IPS-20b (cell line): ENCODE data around the gene EYA2.

ENCODE experiments used
- H3K27ac ChIP-seq: one replicate; pipeline ENCODE4 v1.5.1; 2013; ENCODE audit warnings: low read length
- H3K27me3 ChIP-seq: 2 replicates; pipeline ENCODE4 v1.6.1; 2013; ENCODE audit warnings: mild to moderate bottlenecking, low read length, inconsistent platforms; ENCODE audit not compliant: insufficient read depth
- H3K36me3 ChIP-seq: 2 replicates; pipeline ENCODE4 v1.6.1; 2013; ENCODE audit warnings: low read depth, mild to moderate bottlenecking, inconsistent platforms, low read length, moderate library complexity; ENCODE audit not compliant: insufficient read depth
- H3K4me1 ChIP-seq: 2 replicates; pipeline ENCODE4 v1.6.1; 2013; ENCODE audit warnings: mild to moderate bottlenecking, control low read depth, inconsistent platforms, low read length, moderate library complexity; ENCODE audit not compliant: insufficient read depth
- H3K4me3 ChIP-seq: 2 replicates; pipeline ENCODE4 v1.5.1; 2013; ENCODE audit warnings: mild to moderate bottlenecking, low read length, inconsistent platforms
- H3K9ac ChIP-seq: 2 replicates; pipeline ENCODE4 v1.6.1; 2013; ENCODE audit warnings: low read depth, mild to moderate bottlenecking, inconsistent platforms, low read length, moderate library complexity
- H3K9me3 ChIP-seq: 2 replicates; pipeline ENCODE4 v1.6.1; 2013; ENCODE audit warnings: mild to moderate bottlenecking, low read depth, low read length, inconsistent platforms; ENCODE audit not compliant: insufficient read depth

The EYA2 gene

DNA sequence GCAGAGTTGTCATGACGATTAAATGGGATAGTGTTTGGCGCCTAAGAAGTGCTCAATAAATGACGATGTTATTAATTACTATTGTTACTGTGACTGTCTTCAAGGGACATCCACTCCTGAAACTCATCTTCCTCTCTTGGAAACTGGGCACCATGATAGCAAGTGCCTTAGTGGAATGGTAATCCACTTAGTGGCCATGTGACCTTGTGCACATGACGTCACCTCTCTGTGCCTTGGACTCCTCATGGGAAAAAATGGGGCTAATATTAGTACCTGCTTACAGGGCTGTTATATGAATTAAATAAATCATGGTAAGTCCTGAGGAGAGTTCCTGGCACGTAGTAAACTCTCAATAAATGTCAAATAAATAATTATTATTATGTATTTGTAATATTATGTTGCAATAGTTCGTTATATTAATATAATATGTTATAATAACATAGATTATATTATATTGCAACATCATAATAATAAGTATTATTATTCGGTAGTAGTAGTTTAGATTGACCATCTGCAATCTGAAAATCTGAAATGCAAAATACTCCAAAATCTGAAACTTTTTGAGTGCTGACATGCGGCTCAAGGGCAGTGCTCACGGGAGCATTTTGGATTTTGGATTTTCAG is 40.9 kb downstream of the EYA2 start:
- no peaks in the 10 kb centered on the region for H3K27me3 ChIP-seq
- H3K4me3 ChIP-seq: no peak overlapping the region
- H3K9ac ChIP-seq: no peak overlapping the region
- H3K36me3 ChIP-seq: no peaks in the 10 kb centered on the region
- H3K27ac ChIP-seq: no peak overlapping the region
- no peaks in the 10 kb centered on the region for H3K9me3 ChIP-seq
- H3K4me1 ChIP-seq: no peaks in the 10 kb centered on the region

DNA sequence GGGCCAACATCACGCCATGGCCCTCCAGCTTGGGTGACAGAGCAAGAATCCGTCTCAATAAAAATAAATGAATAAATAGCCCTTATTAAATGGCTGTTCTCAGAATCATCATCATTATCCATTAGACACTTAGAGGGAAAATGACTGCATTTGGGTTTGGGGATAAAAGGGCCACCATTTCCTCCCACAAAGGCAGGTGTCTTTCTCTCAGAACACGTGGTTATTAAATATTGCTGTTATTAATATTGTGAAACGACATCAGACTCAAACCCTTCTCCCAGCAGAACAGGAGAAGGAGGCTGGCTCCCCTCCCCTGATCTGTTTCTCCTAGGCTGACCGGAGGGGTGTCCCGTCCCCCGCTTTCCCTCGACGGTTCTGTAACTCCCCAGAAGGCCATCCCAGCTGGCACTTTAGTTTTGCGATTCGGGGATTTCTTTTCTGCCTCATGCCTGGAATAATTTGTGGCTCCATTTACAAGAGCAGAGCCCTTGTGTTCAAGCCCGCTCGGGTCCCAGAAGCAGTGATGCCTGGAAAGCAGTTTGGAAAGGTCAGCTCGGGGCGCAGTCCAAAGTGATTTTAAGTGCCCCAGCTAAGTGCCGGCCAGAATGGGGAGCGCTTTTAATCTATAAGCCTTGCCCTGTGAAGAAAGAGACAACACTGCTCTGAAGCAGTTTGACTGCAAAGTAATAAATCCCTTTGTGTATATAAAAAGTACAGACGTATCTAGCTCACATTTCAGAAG is 41.9 kb downstream of the EYA2 start:
- H3K4me1 ChIP-seq: no peaks in the 10 kb centered on the region
- H3K27me3 ChIP-seq: no peaks in the 10 kb centered on the region
- no peaks in the 10 kb centered on the region for H3K36me3 ChIP-seq
- H3K9ac ChIP-seq: no peak overlapping the region
- H3K9me3 ChIP-seq: no peaks in the 10 kb centered on the region
- no peak overlapping the region for H3K27ac ChIP-seq
- H3K4me3 ChIP-seq: no peak overlapping the region

DNA sequence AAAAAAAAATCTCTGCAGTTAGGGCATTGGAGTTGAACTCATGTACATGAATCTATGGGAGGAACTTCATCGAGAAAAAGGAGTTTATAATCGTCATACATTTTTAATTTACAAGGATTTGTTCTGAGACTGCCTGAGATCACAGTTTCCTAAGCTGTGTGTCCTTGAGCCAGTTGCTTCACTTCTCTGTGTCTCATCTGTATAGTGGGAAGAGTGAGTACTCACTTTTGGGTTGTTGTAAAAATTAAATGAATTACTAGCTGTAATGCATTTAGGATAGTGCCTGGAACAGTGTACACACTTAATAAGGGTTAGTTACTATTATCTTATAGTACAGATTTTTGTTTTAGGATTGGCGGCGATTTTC is 42.5 kb downstream of the EYA2 start:
- Histone ChIP-seq H3K4me1 (no peaks in the 10 kb centered on the region), H3K9me3 (no peaks in the 10 kb centered on the region), H3K27ac (no peak overlapping the region), H3K4me3 (no peak overlapping the region), H3K9ac (no peak overlapping the region), H3K27me3 (no peaks in the 10 kb centered on the region), H3K36me3 (no peaks in the 10 kb centered on the region)

DNA sequence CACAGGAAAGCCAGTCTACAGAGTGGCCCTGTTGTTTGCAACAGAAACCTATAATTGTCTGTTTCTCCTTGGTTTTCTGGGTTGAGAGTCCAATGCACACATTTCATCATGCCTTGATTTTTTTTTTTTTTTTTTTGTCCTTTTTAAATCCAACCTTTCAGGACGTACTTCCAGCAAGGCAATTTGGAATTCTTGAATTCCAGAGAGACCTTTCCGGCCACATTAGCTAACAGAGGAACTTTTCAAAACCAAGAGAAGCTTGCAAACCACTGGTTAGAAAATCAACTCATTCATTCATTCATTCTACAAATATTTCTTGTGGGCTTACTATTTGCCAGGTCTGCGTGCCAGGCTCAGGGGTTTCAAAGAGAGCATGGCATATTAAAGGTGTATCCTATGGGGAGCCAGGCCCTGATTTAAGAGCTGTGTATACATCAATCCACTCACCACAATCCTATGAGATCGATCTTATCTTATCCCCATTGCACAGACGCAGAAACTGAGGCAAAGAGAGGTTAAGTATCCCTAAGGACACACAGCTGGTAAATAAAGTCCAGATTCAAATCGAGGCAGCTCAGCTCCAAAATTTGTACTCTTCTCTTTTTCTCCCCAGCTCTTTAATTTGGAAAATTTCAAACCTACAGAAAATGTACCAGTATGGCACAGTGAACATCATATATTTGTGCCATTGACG is 43.0 kb downstream of the EYA2 start:
- H3K27me3 ChIP-seq: no peaks in the 10 kb centered on the region
- H3K36me3 ChIP-seq: no peaks in the 10 kb centered on the region
- no peaks in the 10 kb centered on the region for H3K4me1 ChIP-seq
- no peak overlapping the region for H3K27ac ChIP-seq
- H3K9me3 ChIP-seq: no peaks in the 10 kb centered on the region
- no peak overlapping the region for H3K9ac ChIP-seq
- no peak overlapping the region for H3K4me3 ChIP-seq

DNA sequence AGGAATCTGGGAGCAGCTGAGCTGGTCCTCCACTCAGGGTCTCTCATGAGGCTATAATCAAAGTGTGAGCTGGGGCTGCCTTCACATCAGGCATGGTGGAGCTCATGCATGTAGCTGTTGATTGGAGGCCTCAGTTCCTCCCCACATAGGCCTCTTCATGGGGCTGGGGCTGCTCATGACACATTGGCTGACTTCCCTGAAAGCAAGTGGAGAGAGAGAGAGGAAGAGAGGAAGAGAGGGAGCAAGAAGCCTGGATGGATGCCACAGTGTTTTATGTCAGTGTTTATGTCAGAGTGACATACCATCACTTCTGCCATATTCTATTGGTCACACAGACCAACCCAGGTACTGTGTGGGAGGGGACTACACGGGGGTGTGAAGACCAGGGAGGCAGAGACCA is 43.8 kb downstream of the EYA2 start:
- Histone ChIP-seq H3K27ac (no peak overlapping the region), H3K36me3 (no peaks in the 10 kb centered on the region), H3K4me1 (no peaks in the 10 kb centered on the region), H3K4me3 (no peak overlapping the region), H3K9me3 (no peaks in the 10 kb centered on the region), H3K9ac (no peak overlapping the region), H3K27me3 (no peaks in the 10 kb centered on the region)

DNA sequence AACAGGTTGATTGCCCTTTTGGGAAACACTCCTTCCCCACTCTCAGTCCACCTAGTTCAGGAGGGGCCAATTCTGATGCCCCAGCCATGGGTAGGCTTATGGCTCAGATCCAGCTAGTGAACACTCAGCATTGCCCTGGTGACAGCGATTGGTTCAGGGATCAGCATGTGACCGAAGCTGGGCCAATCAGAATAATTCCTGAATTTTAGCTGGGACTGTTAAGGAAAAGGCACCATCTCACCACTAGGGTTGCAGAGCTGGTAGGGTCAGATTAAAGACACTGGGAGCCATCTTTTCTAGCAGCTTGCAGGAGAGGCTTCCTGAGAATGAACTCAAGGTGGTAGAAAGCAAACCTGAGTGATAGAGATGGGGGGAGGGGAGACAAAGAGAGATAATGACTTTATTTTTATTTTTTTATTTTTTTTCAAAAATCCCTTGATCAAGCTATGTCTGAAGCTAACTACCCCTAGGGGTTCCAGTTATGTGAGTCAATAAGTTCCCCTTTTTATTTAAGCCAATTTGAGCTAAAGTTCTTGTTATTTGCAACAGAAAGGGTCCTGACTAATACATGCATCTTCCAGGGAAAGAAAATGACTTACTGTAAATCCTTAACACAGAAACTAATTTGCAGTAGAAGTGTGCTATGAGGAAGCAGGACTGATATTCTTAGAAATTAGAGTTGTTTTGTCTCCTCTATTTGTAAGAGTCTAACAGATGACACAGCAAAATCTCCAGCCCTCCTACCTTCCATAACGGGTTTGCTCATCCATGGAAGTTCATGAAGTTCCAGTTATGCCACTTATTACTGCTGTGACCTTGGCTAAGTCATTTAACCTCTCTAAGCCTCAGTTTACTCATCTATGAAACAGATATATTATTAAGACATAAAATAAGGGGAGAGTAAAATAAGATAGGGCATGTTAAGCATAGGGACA is 44.7 kb downstream of the EYA2 start:
- H3K27me3 ChIP-seq: no peaks in the 10 kb centered on the region
- H3K9ac ChIP-seq: no peak overlapping the region
- H3K4me1 ChIP-seq: no peaks in the 10 kb centered on the region
- no peaks in the 10 kb centered on the region for H3K36me3 ChIP-seq
- H3K9me3 ChIP-seq: no peaks in the 10 kb centered on the region
- H3K4me3 ChIP-seq: no peak overlapping the region
- no peak overlapping the region for H3K27ac ChIP-seq

DNA sequence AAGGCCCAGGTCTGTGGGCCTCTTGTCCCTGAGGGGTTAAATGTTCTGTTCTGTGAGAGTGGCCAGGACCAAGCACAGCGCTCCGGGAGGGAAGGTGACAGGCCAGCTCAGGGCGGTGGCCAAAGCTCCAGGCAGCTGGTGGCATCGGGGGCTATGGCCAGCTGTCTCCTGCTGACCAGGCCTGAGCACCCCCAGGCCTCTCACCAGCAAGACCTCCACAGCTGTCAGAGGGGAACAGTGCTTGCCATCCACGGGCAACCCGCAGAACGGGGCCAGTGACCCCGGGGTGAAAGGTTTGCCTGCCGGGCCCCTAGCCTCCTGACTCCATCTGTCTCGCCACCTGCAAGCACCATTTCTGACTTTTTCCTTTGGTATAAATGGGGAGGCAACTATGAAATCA is 46.0 kb downstream of the EYA2 start:
- H3K9me3 ChIP-seq: no peaks in the 10 kb centered on the region
- H3K9ac ChIP-seq: no peak overlapping the region
- no peaks in the 10 kb centered on the region for H3K27me3 ChIP-seq
- H3K4me3 ChIP-seq: no peak overlapping the region
- no peaks in the 10 kb centered on the region for H3K36me3 ChIP-seq
- no peak overlapping the region for H3K27ac ChIP-seq
- H3K4me1 ChIP-seq: no peaks in the 10 kb centered on the region

DNA sequence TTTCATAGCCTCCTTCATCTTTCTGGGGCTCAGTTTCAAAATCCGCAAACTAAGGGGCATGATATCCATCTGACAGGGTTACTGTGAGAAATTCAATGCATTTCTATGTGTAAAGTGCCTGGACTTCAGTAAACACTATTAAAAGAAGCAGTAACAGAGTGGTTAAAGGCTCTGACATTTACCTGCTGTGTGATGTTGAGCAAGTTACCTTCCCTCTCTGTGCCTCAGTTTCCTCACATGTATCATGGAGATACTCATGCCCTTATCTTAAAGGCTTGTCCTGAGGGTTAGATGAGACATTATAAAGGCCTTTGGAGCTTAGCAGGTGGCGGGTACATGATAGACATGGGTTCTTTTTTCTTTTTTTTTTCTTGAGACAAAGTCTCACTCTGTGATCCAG is 46.8 kb downstream of the EYA2 start:
- Histone ChIP-seq H3K27me3 (no peaks in the 10 kb centered on the region), H3K27ac (no peak overlapping the region), H3K4me3 (no peak overlapping the region), H3K4me1 (peaks cover 4% of the 10 kb centered on the region; the same call in 1 of the 2 replicates), H3K36me3 (no peaks in the 10 kb centered on the region), H3K9me3 (no peaks in the 10 kb centered on the region), H3K9ac (no peak overlapping the region)

DNA sequence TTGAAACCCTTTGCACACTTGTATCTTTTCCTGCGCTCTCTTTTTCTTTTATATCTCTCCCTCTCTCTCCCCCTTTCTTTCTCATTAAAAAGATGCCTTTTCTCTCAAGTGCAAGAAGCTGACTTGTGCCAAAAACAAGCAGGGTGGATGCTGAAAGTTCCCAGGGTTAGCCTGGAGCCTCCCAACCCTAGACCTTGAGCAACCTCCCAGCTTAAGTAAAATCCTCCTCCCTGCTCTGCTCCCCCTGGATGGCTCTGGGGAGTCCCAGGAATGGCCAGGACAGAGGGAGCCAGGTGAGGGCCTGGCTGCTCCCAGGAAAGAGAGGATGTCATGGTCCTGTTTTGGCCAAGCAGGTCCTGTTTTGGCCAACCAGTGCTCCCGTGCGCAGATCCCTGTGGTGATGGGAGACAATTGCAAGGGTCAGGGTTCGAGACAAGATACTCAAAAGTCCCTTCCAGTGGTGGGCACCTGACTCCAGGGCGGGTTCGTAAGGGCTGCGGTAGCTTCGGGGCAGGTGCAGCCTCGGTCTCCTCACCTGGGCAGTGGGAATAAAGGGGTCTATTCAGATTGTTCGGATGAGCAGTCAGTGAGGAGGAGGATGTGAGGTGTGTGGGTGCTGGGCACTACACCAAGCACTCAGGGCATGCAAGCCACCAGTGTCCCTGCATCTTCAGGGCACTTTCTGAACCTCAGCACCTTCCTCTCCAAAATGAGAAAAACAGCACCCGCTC is 49.4 kb downstream of the EYA2 start:
- no peaks in the 10 kb centered on the region for H3K27me3 ChIP-seq
- no peaks in the 10 kb centered on the region for H3K36me3 ChIP-seq
- H3K9me3 ChIP-seq: no peaks in the 10 kb centered on the region
- no peak overlapping the region for H3K4me3 ChIP-seq
- H3K27ac ChIP-seq: no peak overlapping the region
- no peak overlapping the region for H3K9ac ChIP-seq
- peaks cover 4% of the 10 kb centered on the region; the same call in 1 of the 2 replicates for H3K4me1 ChIP-seq

DNA sequence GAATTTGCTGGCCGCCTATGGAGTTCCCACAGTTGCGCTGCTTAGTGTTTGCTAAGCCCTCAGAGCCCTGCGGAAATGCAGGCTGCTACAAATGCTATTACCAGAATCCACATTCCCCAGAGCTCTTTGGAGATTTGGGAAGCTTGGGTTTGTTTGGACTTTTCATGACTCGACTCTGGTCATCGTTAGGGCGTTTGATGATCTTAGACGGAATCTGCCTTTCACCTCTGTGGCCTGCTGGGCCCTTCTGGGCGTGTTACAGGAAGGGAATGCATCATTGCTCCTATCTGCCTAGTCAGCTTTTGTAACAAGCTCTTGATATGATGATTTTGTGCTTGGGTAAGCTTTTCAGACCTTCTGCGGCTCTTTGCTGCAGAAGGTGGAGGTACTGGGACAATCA is 50.8 kb downstream of the EYA2 start:
- H3K4me3 ChIP-seq: no peak overlapping the region
- no peaks in the 10 kb centered on the region for H3K36me3 ChIP-seq
- no peak overlapping the region for H3K27ac ChIP-seq
- no peaks in the 10 kb centered on the region for H3K9me3 ChIP-seq
- H3K27me3 ChIP-seq: no peaks in the 10 kb centered on the region
- peaks cover 4% of the 10 kb centered on the region; the same call in 1 of the 2 replicates for H3K4me1 ChIP-seq
- no peak overlapping the region for H3K9ac ChIP-seq

DNA sequence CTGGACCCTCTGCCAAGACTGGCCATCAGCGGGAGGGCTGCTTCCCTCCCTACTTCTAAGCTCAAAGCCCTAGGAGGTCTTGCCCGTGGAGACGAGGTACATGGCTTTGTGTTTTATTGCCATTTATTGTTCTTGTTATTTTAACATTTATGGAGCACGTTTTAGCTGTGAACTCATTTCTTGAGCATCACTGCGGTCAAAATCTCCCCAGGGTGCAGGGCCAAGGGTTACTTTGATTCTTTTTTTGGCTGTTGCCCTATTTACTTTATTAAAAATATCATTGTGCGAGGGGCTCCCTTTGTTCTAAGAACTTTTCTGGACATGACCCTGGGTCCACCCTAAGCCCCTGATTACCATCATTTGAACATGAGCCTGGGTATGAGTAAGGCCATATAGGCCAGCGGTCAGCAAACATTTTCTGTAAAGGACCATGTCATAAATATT is 51.6 kb downstream of the EYA2 start:
- peaks cover 4% of the 10 kb centered on the region; the same call in 1 of the 2 replicates for H3K4me1 ChIP-seq
- no peak overlapping the region for H3K9ac ChIP-seq
- no peak overlapping the region for H3K27ac ChIP-seq
- no peak overlapping the region for H3K4me3 ChIP-seq
- H3K9me3 ChIP-seq: no peaks in the 10 kb centered on the region
- no peaks in the 10 kb centered on the region for H3K27me3 ChIP-seq
- no peaks in the 10 kb centered on the region for H3K36me3 ChIP-seq
